Stomach smooth muscle (tissue), 2 donors: ENCODE results near the gene CTXND2.
"Not testable (repeated sequence)": the region's sequence is repeated elsewhere in the genome, so short reads cannot be mapped to it uniquely, and the experiment has no call there.

ENCODE experiments used
- H3K27ac ChIP-seq: one replicate; pipeline ENCODE4 v1.7.0; 2013; ENCODE audit warnings: mild to moderate bottlenecking, low read length, inconsistent platforms
- H3K27me3 ChIP-seq, 2 donors: one replicate each; pipeline ENCODE4 v1.7.0; 2013; ENCODE audit warnings: low read length in 2 of 2; ENCODE audit not compliant: insufficient read depth in 2 of 2, control insufficient read depth in 1 of 2
- H3K36me3 ChIP-seq, 2 donors: one replicate each; pipeline ENCODE4 v1.7.0; 2013; ENCODE audit warnings: low read length in 2 of 2; ENCODE audit not compliant: control insufficient read depth in 2 of 2, insufficient read depth in 2 of 2
- H3K4me1 ChIP-seq: one replicate; pipeline ENCODE4 v1.7.0; 2013; ENCODE audit warnings: low read length; ENCODE audit not compliant: control insufficient read depth, insufficient read depth
- H3K4me3 ChIP-seq, 2 donors: one replicate each; pipeline ENCODE4 v1.7.0; 2013; ENCODE audit warnings: low read length in 2 of 2
- H3K9ac ChIP-seq, 2 donors: one replicate each; pipeline ENCODE4 v1.7.0; 2013; ENCODE audit warnings: low read length in 2 of 2, mild to moderate bottlenecking in 1 of 2
- H3K9me3 ChIP-seq, 2 donors: one replicate each; pipeline ENCODE4 v1.7.0; 2013; ENCODE audit warnings: low read length in 2 of 2; ENCODE audit not compliant: control insufficient read depth in 2 of 2
- donor health status: healthy.
- donor health status: Pancreatic carcinoma.

The CTXND2 gene

DNA sequence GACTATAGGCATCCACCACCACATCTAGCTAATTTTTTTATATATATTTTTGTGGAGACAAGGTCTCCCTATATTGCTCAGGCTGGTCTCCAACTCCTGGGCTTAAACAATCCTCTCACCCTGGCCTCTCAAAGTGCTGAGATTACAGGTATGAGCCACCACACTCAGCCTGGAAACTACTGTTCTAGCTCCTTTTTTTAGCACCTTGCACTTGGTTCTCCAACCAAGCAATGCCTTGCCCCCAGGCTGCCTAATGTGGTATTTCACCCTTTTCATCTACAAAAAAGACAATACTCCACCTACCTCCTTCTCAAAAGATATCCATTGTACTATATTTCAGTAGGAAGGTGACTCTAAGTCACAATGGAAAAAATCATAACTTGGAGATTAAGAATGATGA is 17.3 kb upstream of the CTXND2 start:
- Histone ChIP-seq H3K9ac (no peak overlapping the region), H3K9me3 (no peaks in the 10 kb centered on the region), H3K27ac (no peak overlapping the region), H3K27me3 (no peaks in the 10 kb centered on the region), H3K4me1 (peaks cover 3% of the 10 kb centered on the region), H3K36me3 (peaks cover 0 to 9% of the 10 kb centered on the region in 2 donors), H3K4me3 (no peak overlapping the region)

GRCh38 chr1:150872572-150872971 is 14.4 kb upstream of the CTXND2 start:
- Histone ChIP-seq H3K27me3 (no peaks in the 10 kb centered on the region), H3K27ac (no peak overlapping the region), H3K9me3 (no peaks in the 10 kb centered on the region), H3K9ac (no peak overlapping the region), H3K4me1 (peaks cover 5% of the 10 kb centered on the region), H3K4me3 (no peak overlapping the region), H3K36me3 (peaks cover 0 to 7% of the 10 kb centered on the region in 2 donors)

DNA sequence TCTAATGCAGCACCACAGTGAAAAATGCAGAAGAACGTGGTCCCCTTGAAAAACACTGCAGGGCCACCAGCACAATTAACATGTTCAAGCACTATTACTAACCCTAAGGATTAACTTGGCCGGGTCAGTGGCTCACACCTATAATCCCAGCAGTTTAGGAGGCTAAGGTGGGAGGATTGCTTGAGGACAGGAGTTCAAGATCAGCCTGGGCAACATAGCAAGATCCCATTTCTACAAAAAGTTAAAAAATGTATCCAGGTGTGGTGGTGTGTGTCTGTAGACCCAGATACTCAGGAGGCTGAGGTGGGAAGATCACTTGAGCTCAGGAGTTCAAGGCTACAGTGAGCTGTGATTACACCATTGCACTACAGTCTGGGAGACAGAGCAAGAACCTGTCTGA is 13.4 kb upstream of the CTXND2 start:
- no peak overlapping the region for H3K9ac ChIP-seq
- H3K36me3 ChIP-seq: peaks cover 0 to 6% of the 10 kb centered on the region in 2 donors
- peaks cover 5% of the 10 kb centered on the region for H3K4me1 ChIP-seq
- H3K4me3 ChIP-seq: no peak overlapping the region
- no peaks in the 10 kb centered on the region for H3K27me3 ChIP-seq
- no peak overlapping the region for H3K27ac ChIP-seq
- H3K9me3 ChIP-seq: no peaks in the 10 kb centered on the region

GRCh38 chr1:150874455-150875196 is 12.3 kb upstream of the CTXND2 start:
- Histone ChIP-seq H3K27me3 (no peaks in the 10 kb centered on the region), H3K4me3 (peak overlapping the region; percentile 54 to 85), H3K36me3 (peaks cover 0 to 4% of the 10 kb centered on the region in 2 donors), H3K9ac (peak overlapping the region in 1 of 2 donors; percentile 1), H3K27ac (no peak overlapping the region), H3K4me1 (peaks cover 5% of the 10 kb centered on the region), H3K9me3 (no peaks in the 10 kb centered on the region)

- peak overlapping the region; percentile 77 to 85 for H3K9ac ChIP-seq
These were observed 11.5 kb upstream of the CTXND2 start for GRCh38 chr1:150875197-150876118.

GRCh38 chr1:150876119-150876454 is 10.8 kb upstream of the CTXND2 start:
- Histone ChIP-seq H3K27ac (peak overlapping the region; percentile 90), H3K27me3 (no peaks in the 10 kb centered on the region), H3K4me3 (peak overlapping the region; percentile 71 to 85), H3K36me3 (peaks cover 0 to 2% of the 10 kb centered on the region in 2 donors), H3K9me3 (no peaks in the 10 kb centered on the region), H3K9ac (peak overlapping the region; percentile 77 to 85), H3K4me1 (peaks cover 5% of the 10 kb centered on the region)

More at GRCh38 chr1:150875197-150876118, 11.5 kb upstream of the CTXND2 start:
- Histone ChIP-seq H3K9me3 (no peaks in the 10 kb centered on the region), H3K4me3 (peak overlapping the region; percentile 71 to 85), H3K4me1 (peaks cover 5% of the 10 kb centered on the region), H3K27ac (peak overlapping the region; percentile 90), H3K36me3 (peaks cover 0 to 2% of the 10 kb centered on the region in 2 donors), H3K27me3 (no peaks in the 10 kb centered on the region)

GRCh38 chr1:150878931-150879330 is 8.0 kb upstream of the CTXND2 start:
- not testable (repeated sequence) for H3K4me1 ChIP-seq, H3K27me3 ChIP-seq, H3K36me3 ChIP-seq, H3K27ac ChIP-seq, H3K9me3 ChIP-seq, H3K9ac ChIP-seq, H3K4me3 ChIP-seq

DNA sequence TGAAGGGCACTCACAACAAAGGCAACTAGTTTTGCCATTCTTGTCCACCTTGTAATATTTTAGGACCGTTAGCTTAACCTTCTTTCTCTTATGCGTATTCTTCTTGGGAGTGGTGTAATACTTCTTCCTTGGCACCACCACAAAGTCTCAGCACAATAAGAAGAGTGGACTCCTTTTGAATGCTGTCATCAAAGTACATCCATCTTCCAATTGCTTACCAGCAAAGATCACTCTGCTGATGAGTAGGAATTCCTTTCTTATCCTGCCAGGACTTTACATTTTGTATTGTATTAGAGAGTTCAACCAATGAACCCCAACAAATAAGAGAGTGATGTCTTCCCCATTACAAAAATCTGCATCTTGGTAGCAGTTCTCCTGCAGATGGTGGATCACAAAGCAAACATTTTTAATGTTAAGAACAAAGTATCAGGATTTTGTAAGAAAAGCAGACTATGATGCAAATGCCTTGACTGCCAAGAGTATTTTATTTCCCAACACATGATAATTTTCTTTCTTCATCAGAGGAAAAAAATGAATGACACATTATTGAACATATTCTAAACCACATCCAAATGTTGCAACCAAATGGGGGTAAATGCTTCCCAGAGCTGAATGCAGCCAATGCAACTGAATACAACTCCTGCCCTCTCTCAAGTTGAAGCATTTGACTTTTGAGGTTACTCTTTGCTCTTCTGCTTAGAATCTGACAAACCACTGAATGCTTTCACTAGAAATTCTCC is 5.4 kb upstream of the CTXND2 start:
- no peaks in the 10 kb centered on the region for H3K9me3 ChIP-seq
- H3K27ac ChIP-seq: no peak overlapping the region
- no peaks in the 10 kb centered on the region for H3K4me1 ChIP-seq
- no peak overlapping the region for H3K9ac ChIP-seq
- no peaks in the 10 kb centered on the region for H3K36me3 ChIP-seq
- no peaks in the 10 kb centered on the region for H3K27me3 ChIP-seq
- H3K4me3 ChIP-seq: no peak overlapping the region

DNA sequence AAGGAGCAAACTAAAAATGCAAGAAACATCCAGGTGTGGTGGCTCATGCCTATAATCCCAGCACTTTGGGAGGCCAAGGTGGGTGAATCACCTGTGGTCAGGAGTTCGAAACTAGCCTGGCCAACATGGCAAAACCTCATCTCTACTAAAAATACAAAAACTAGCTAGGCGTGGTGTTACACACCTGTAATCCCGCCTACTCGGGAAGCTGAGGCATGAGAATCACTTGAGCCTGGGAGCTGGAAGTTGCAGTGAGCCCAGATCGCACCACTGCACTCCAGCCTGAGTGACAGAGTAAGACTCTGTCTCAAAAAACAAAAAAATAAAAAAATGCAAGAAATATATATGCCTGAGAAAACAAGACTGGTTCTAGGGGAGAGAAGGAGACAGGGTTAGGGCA is 3.8 kb upstream of the CTXND2 start:
- H3K9me3 ChIP-seq, H3K36me3 ChIP-seq, H3K4me3 ChIP-seq, H3K9ac ChIP-seq, H3K27me3 ChIP-seq, H3K4me1 ChIP-seq, H3K27ac ChIP-seq: not testable (repeated sequence)

- Histone ChIP-seq H3K27me3 (no peaks in the 10 kb centered on the region), H3K27ac (no peak overlapping the region), H3K4me1 (no peaks in the 10 kb centered on the region), H3K9ac (no peak overlapping the region), H3K9me3 (no peaks in the 10 kb centered on the region), H3K36me3 (no peaks in the 10 kb centered on the region), H3K4me3 (no peak overlapping the region)
These were observed 1.8 kb downstream of the CTXND2 start for GRCh38 chr1:150888727-150889126.
